ENCODE measurements around the gene SUSD1. TPM values are rescaled to one million over a fixed set of nuclear protein-coding genes. Genes with fewer than 3 reads are reported as not detected.

SUSD1 gene
- total RNA-seq, 1 donor from 2014 or later = 41.1 TPM

DNA sequence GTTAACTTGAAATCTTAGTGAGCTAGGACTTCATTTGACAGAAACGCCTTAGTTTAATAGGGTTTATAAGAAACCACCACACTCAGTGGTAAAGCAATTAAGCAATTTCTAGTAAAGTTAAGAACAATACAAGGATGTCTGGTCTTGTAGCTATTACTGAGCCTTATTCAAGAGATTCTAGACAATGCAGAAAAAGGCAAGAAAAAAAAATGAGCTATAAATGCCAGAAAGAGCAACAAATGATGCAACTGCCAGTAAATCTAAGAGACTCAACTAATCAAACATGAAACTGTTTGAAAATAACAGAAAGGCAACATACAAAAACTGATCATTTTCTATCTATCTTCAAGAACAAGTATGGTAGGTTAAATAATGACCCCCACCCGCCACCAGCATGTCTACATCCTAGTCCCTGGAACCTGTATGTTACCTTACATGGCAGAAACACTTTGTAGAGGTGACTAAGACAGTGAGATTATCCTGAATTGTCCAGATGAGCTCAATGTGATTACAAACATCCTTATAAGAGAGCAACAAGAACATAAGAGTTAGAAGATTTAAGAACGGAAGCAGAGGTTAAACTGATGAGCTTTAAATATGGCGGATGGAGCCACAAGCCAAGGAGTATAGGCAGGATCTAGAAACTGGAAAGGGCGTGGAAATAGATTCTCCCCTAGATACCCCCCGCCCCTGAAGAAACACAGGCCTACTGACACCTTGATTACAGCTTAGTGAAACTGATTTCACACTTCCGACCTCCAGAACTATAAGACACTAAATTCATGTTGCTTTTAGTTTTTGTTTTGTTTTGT lies 93.0 kb downstream of the SUSD1 start:
- H3K4me1 Mint-ChIP-seq (ENCODE audit: low read depth) = peaks cover 2% of the 10 kb centered on the region
- no peak overlapping the region for H3K27ac Mint-ChIP-seq
- TF ChIP-seq, protein P1, sequence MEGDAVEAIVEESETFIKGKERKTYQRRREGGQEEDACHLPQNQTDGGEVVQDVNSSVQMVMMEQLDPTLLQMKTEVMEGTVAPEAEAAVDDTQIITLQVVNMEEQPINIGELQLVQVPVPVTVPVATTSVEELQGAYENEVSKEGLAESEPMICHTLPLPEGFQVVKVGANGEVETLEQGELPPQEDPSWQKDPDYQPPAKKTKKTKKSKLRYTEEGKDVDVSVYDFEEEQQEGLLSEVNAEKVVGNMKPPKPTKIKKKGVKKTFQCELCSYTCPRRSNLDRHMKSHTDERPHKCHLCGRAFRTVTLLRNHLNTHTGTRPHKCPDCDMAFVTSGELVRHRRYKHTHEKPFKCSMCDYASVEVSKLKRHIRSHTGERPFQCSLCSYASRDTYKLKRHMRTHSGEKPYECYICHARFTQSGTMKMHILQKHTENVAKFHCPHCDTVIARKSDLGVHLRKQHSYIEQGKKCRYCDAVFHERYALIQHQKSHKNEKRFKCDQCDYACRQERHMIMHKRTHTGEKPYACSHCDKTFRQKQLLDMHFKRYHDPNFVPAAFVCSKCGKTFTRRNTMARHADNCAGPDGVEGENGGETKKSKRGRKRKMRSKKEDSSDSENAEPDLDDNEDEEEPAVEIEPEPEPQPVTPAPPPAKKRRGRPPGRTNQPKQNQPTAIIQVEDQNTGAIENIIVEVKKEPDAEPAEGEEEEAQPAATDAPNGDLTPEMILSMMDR (IDR thresholded peaks at IDR 0.05; ENCODE audit: unreplicated experiment) = no peak

DNA sequence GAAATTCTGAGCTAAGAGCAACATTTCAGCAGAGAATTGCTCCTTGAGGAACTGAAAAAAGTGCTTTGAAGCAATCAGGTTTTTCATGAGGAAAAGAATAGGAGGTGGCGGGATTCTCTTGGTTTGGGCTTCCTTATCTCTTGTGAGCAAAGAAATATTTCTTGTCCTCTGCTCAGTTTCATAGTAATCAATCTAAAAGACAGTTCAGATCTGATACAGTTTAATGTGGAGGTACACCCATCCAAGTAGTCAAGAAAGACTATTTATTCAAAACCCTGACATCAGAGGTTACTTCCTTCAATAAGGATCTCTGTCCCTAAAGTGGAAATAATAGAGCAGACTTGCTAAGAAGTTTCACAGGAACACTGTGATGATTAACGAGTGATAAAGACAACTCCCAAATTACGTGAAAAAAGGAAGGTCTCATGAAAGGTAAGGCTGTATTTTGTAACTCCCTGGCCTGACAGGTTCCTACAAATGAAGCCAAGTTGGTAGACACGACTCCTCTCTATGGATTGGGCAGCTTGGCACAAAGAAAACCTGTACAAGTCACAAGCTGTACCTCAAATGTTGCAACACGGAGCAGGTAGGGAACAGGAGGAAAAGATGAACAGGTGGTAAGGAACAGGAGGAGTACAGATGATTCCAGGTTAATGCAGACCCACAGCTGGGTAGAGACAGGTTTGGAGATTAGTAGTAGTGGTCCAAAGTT lies 94.1 kb downstream of the SUSD1 start:
- no peak for DNase-seq (ENCODE audit: low spot score, unreplicated experiment)
- TF ChIP-seq, protein P1 (IDR thresholded peaks at IDR 0.05; ENCODE audit: unreplicated experiment) = no peak
- Mint-ChIP-seq H3K4me3 (ENCODE audit: low read depth) (no peak overlapping the region), H3K9me3 (ENCODE audit: low read depth) (no peaks in the 10 kb centered on the region), H3K36me3 (ENCODE audit: insufficient read depth) (peaks cover 17% of the 10 kb centered on the region), H3K27me3 (no peaks in the 10 kb centered on the region), H3K4me1 (ENCODE audit: low read depth) (peaks cover 2% of the 10 kb centered on the region), H3K27ac (peak overlapping the region; percentile 2)

More for the DNA sequence above, 93.0 kb downstream of the SUSD1 start:
- peaks cover 18% of the 10 kb centered on the region for H3K36me3 Mint-ChIP-seq (ENCODE audit: insufficient read depth)
- H3K27me3 Mint-ChIP-seq = no peaks in the 10 kb centered on the region
- no peaks in the 10 kb centered on the region for H3K9me3 Mint-ChIP-seq (ENCODE audit: low read depth)
- DNase-seq (ENCODE audit: low spot score, unreplicated experiment) = no peak
- no peak overlapping the region for H3K4me3 Mint-ChIP-seq (ENCODE audit: low read depth)

DNA sequence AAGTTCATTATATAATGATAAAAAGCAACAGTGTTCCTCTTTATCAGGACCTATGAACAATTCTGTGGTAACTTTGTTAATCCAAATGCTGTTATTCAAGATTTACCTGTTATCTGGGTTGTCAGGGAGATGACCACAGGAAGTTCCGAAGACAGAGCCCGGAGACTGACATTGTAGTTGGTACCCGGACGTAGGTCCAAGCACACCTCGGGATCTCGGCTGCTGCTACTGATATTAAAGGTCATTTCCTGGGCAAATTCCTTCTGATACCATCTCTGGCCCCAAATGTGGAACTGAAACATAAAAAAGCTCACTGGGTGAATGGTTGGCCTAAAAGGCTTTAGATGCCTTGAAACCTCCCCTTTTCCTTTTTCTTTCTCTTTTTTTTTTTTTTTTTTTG lies 96.7 kb downstream of the SUSD1 start:
- Mint-ChIP-seq H3K36me3 (ENCODE audit: insufficient read depth) (peaks cover 19% of the 10 kb centered on the region), H3K27me3 (no peaks in the 10 kb centered on the region), H3K9me3 (ENCODE audit: low read depth) (no peaks in the 10 kb centered on the region), H3K27ac (no peak overlapping the region), H3K4me3 (ENCODE audit: low read depth) (no peak overlapping the region), H3K4me1 (ENCODE audit: low read depth) (no peaks in the 10 kb centered on the region)
- DNase-seq (ENCODE audit: low spot score, unreplicated experiment) = no peak
- TF ChIP-seq, protein P1 (IDR thresholded peaks at IDR 0.05; ENCODE audit: unreplicated experiment) = no peak

DNA sequence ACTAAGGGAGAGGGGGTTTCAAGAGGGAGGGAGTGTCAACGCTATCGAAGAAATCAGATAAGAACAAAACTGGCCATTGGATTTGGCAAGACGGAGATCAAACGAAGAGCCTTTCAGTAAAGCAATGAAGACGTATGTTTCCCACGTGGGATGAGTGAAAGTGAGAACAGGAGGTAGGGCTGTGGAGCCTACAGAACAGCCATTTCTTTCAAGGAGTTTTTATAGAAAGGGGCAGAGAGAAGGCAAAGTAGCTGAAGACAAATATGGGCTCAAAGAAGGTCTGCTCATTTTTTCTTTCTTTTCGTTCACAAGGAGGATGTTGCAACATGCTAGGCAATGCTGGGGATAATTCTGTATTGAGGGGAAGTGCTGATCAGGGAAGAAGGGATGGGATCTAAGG lies 98.3 kb downstream of the SUSD1 start:
- TF ChIP-seq, protein P1 (IDR thresholded peaks at IDR 0.05; ENCODE audit: unreplicated experiment) = no peak
- H3K9me3 Mint-ChIP-seq (ENCODE audit: low read depth) = no peaks in the 10 kb centered on the region
- no peak for DNase-seq (ENCODE audit: low spot score, unreplicated experiment)
- no peak overlapping the region for H3K4me3 Mint-ChIP-seq (ENCODE audit: low read depth)
- peaks cover 16% of the 10 kb centered on the region for H3K36me3 Mint-ChIP-seq (ENCODE audit: insufficient read depth)
- no peaks in the 10 kb centered on the region for H3K27me3 Mint-ChIP-seq
- no peak overlapping the region for H3K27ac Mint-ChIP-seq
- H3K4me1 Mint-ChIP-seq (ENCODE audit: low read depth) = no peaks in the 10 kb centered on the region

DNA sequence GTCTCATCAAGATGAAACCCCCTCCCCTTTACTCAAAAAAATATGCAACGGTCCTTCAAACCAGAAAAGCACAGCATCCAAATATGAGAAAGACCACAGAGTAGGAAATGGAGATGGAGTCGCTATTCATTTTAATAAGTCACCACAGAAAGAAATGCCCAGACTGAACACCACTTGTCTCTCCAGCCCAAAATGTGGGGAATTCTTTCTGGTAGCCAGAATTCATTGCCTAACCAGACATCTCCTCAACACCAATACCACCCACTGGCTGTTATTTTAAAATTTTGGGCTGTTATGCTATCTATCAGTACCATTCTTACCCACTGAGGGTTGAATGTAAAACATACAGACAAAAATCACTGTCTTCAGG lies 100.1 kb downstream of the SUSD1 start:
- Mint-ChIP-seq H3K4me1 (ENCODE audit: low read depth) (no peaks in the 10 kb centered on the region), H3K36me3 (ENCODE audit: insufficient read depth) (peaks cover 19% of the 10 kb centered on the region), H3K9me3 (ENCODE audit: low read depth) (no peaks in the 10 kb centered on the region)

More for the DNA sequence above, 100.1 kb downstream of the SUSD1 start:
- no peak overlapping the region for H3K27ac Mint-ChIP-seq
- H3K4me3 Mint-ChIP-seq (ENCODE audit: low read depth) = no peak overlapping the region
- H3K27me3 Mint-ChIP-seq = no peaks in the 10 kb centered on the region
- DNase-seq (ENCODE audit: low spot score, unreplicated experiment) = no peak
- TF ChIP-seq, protein P1 (IDR thresholded peaks at IDR 0.05; ENCODE audit: unreplicated experiment) = no peak

Data from progenitor cell of endocrine pancreas (in vitro differentiated cells).